SU-DHL-6 (cell line): Measurements from ENCODE around the gene TMEM42.

Source experiments
- EZH2phosphoT487 ChIP-seq: fragments of 200-600 bp; sonication (generic), shearing (Covaris generic); conservative IDR thresholded peaks from 2 replicates; pipeline ENCODE4 v1.6.1; 2018; ENCODE audit warnings: mild to moderate bottlenecking, antibody characterized with exemption, low read length, moderate library complexity, mixed read lengths
- TF ChIP-seq, protein P1 (sequence below): fragments of 200-600 bp; sonication (generic); IDR thresholded peaks from one replicate; pipeline ENCODE4 v1.5.1; 2017; ENCODE audit warnings: antibody characterized with exemption, mild to moderate bottlenecking, low read length, moderate library complexity; ENCODE audit not compliant: insufficient read depth, poor library complexity, severe bottlenecking

DNA sequence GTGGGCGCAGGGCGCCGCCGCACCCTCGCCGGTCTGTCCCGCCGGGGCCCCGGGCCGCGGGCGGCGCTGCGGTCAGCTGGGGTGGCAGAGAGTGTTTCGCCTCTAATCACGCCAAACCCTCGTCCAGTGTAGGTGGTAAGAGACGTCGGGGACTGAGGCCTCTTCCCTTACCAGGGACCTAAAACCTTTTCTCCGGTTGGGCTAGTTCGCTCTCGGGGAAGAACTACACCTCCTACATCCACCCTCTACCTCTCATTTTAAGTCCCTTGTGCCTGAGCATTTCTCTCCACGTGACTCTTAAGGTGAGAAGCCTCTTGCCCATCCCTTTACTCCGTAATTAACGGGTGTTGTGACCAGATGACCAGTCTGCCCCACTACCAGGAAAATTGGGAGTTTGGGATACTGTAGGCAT lies 520 bp downstream of the TMEM42 start:
- TF ChIP-seq, protein P1, sequence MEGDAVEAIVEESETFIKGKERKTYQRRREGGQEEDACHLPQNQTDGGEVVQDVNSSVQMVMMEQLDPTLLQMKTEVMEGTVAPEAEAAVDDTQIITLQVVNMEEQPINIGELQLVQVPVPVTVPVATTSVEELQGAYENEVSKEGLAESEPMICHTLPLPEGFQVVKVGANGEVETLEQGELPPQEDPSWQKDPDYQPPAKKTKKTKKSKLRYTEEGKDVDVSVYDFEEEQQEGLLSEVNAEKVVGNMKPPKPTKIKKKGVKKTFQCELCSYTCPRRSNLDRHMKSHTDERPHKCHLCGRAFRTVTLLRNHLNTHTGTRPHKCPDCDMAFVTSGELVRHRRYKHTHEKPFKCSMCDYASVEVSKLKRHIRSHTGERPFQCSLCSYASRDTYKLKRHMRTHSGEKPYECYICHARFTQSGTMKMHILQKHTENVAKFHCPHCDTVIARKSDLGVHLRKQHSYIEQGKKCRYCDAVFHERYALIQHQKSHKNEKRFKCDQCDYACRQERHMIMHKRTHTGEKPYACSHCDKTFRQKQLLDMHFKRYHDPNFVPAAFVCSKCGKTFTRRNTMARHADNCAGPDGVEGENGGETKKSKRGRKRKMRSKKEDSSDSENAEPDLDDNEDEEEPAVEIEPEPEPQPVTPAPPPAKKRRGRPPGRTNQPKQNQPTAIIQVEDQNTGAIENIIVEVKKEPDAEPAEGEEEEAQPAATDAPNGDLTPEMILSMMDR = no peak
- TF ChIP-seq EZH2phosphoT487 = no peak
